ENCODE data around the gene HELZ.

DNA sequence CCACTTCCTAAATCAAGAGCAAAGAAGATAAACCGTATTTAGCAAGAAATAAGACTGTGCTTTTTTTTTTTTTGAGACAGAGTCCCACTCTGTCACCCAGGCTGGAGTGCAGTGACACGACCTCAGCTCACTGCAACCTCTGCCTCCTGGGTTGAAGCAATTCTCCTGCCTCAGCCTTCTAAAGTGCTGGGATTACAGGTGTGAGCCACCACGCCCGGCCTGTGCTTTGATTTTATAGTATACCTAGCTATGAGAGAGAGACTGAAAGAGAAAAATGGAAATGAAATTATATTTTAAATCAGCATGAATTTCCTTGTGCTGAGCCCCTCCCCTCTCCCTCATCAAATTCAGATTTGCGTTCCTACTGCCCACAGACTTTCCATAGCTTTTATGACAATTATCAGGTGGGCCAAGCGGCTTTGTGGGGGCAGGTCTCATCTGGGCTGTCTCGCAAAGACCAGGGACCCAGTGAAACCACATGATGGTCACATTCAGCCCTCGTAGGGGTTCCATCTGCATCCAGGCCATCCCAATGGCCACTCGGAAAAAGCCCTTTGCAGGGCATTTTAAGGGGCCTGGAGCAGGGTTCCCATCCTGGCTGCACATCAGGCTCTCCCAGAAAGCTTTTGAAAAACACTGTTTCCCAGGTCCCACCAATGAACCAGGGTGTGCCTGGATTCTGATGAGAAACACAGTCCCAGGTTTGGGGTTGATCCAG is 192.1 kb downstream of the HELZ start:
- no peak for TF ChIP-seq POLR2A (IDR thresholded peaks at IDR 0.05)
- TF ChIP-seq, protein P1, sequence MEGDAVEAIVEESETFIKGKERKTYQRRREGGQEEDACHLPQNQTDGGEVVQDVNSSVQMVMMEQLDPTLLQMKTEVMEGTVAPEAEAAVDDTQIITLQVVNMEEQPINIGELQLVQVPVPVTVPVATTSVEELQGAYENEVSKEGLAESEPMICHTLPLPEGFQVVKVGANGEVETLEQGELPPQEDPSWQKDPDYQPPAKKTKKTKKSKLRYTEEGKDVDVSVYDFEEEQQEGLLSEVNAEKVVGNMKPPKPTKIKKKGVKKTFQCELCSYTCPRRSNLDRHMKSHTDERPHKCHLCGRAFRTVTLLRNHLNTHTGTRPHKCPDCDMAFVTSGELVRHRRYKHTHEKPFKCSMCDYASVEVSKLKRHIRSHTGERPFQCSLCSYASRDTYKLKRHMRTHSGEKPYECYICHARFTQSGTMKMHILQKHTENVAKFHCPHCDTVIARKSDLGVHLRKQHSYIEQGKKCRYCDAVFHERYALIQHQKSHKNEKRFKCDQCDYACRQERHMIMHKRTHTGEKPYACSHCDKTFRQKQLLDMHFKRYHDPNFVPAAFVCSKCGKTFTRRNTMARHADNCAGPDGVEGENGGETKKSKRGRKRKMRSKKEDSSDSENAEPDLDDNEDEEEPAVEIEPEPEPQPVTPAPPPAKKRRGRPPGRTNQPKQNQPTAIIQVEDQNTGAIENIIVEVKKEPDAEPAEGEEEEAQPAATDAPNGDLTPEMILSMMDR (IDR thresholded peaks at IDR 0.05 in 4 of 5, conservative IDR thresholded peaks at IDR 0.05 in 1 of 5) = no peak

Data from gastrocnemius medialis (tissue), 4 donors.